MCF 10A (cell line): ENCODE measurements around the gene ST14. TPM values are rescaled to one million over a fixed set of nuclear protein-coding genes. Genes with fewer than 3 reads are reported as not detected.

ENCODE experiments used
- BruUV-seq: library from RNA; stranded (reverse); fragments of 400-500 nt; replicated peaks from 2 replicates; lab custom pipeline; 2021; lab: Mats Ljungman, UMichigan
- CTCF ChIA-PET: fragments of 300-600 bp; sonication (Branson Sonifier 250); formaldehyde crosslinking; extraction: SDS; loops from one replicate; lab custom pipeline; 2021; ENCODE audit warnings: antibody characterized with exemption, inconsistent platforms; lab: Yijun Ruan, JAX
- POLR2A ChIA-PET: fragments of 300-600, 350-650 bp; sonication (Branson Sonifier 250); formaldehyde crosslinking; extraction: SDS; loops from one replicate; lab custom pipeline; 2020; ENCODE audit warnings: antibody characterized with exemption, inconsistent platforms; lab: Yijun Ruan, JAX
- DNase-seq: peaks from one replicate; pipeline ENCODE4 v3.0.0-alpha.2; 2018; ENCODE audit not compliant: unreplicated experiment
- H3K27ac Mint-ChIP-seq: one replicate; pipeline ENCODE4 v1.8.0; 2022; ENCODE audit warnings: mild to moderate bottlenecking, low read depth, mixed read lengths; ENCODE audit not compliant: unreplicated experiment
- H3K27me3 Mint-ChIP-seq: one replicate; pipeline ENCODE4 v1.8.0; 2022; ENCODE audit warnings: mixed read lengths; ENCODE audit not compliant: insufficient read depth, unreplicated experiment
- H3K36me3 Mint-ChIP-seq: one replicate; pipeline ENCODE4 v1.8.0; 2022; ENCODE audit warnings: mild to moderate bottlenecking, moderate library complexity, mixed read lengths; ENCODE audit not compliant: insufficient read depth, unreplicated experiment
- H3K4me1 Mint-ChIP-seq: one replicate; pipeline ENCODE4 v1.8.0; 2022; ENCODE audit warnings: mixed read lengths; ENCODE audit not compliant: insufficient read depth, unreplicated experiment
- H3K4me3 Mint-ChIP-seq: one replicate; pipeline ENCODE4 v1.8.0; 2022; ENCODE audit warnings: mild to moderate bottlenecking, moderate library complexity, mixed read lengths; ENCODE audit not compliant: unreplicated experiment
- H3K9me3 Mint-ChIP-seq: one replicate; pipeline ENCODE4 v1.8.0; 2022; ENCODE audit warnings: mixed read lengths; ENCODE audit not compliant: unreplicated experiment
- intact Hi-C: fragments of 100-400 bp; cut with micrococcal nuclease; formaldehyde crosslinking; loops from 2 replicates; pipeline ENCODE4 v1.14.1; 2022
- total RNA-seq: library from RNA; stranded (reverse); gene quantifications from 2 replicates; pipeline ENCODE4 v1.2.3, GENCODE V29; 2022
- TF ChIP-seq, protein P1 (sequence below): fragments of 200-600 bp; IDR thresholded peaks from one replicate; pipeline ENCODE4 v1.8.0; 2022; ENCODE audit warnings: antibody characterized with exemption, mild to moderate bottlenecking; ENCODE audit not compliant: unreplicated experiment

ST14 gene
- total RNA-seq, 1 experiment from 2014 or later = 27.2 TPM

DNA sequence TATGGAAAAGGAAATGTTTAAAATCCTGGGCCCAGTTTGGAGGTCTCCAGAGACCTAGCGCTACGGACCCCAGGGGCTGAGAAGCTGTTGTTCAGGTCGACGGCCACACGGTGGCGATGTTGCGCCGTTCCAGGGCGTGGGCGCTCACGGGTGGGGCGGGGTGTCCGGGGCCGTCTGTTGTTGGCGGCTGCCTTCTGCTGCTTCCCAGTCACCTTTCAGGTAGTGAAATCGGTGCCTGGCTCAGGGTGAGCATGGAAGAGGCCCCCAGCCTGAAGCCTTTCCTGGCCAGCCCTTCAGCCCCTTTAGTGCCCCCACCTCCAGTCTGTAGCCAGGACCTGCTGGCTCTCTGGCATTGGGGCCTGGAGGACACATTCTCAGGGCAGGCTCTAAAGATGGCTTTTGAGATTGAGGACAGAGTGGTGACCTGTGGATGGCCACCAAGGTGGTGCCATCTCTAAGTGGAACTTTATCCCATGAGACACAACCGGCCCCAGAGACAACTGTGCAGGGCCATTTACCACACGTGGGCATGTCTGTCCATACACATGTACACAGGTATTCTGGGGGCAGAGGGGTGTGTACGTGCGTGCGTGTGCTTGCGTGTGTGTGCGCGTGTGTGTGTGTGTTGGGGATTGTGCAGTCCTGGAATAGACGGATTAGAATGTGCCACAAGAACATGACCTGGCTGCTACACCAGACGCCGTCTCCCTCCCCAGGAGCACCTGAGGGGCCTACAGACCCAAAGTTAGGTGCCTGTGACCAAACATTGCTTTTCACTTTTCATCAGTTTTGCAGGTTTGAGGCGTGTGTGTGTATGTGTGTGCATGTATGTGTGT lies 53.8 kb downstream of the ST14 start:
- BruUV-seq = no TSS peak
- H3K36me3 Mint-ChIP-seq = peaks cover 5% of the 10 kb centered on the region
- TF ChIP-seq, protein P1, sequence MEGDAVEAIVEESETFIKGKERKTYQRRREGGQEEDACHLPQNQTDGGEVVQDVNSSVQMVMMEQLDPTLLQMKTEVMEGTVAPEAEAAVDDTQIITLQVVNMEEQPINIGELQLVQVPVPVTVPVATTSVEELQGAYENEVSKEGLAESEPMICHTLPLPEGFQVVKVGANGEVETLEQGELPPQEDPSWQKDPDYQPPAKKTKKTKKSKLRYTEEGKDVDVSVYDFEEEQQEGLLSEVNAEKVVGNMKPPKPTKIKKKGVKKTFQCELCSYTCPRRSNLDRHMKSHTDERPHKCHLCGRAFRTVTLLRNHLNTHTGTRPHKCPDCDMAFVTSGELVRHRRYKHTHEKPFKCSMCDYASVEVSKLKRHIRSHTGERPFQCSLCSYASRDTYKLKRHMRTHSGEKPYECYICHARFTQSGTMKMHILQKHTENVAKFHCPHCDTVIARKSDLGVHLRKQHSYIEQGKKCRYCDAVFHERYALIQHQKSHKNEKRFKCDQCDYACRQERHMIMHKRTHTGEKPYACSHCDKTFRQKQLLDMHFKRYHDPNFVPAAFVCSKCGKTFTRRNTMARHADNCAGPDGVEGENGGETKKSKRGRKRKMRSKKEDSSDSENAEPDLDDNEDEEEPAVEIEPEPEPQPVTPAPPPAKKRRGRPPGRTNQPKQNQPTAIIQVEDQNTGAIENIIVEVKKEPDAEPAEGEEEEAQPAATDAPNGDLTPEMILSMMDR = peak; percentile 96
- intact Hi-C loops = loop anchor here (1.0 to 2.0 kb wide), 3 partner anchors 218 to 649 kb away; no protein-coding TSS in a partner anchor
- no peaks in the 10 kb centered on the region for H3K9me3 Mint-ChIP-seq
- peak; percentile 55 for DNase-seq
- no peaks in the 10 kb centered on the region for H3K4me1 Mint-ChIP-seq
- no peak overlapping the region for H3K27ac Mint-ChIP-seq
- POLR2A ChIA-PET = interaction anchor here (0.9 kb wide), 1 partner anchor 51 kb away, joined by 3 read pairs; no protein-coding TSS in a partner anchor
- CTCF ChIA-PET = interaction anchor here (0.6 to 1.6 kb wide), 36 partner anchors 8 to 681 kb away, joined by 3 to 33 read pairs (median 4); no protein-coding TSS in a partner anchor
- no peaks in the 10 kb centered on the region for H3K27me3 Mint-ChIP-seq
- no peak overlapping the region for H3K4me3 Mint-ChIP-seq

DNA sequence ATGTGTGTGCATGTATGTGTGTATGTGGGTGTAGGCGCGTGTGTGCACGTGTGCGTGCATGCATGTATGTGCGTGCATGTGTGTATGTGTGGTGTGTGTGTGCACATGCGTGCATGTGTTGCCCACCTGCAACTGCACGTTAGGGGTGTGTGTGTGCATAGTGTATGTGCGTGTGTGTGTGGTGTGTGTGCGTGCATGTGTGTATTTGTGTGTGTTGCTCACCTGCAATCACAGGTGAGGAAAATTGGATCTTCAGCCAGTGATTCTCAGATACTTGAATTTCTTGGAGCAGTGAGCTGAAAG lies 54.3 kb downstream of the ST14 start:
- ChIA-PET POLR2A (no interaction called here), CTCF (interaction anchor here (0.6 kb wide), 1 partner anchor 21 kb away, joined by 3 read pairs; no protein-coding TSS in a partner anchor)
- H3K36me3 Mint-ChIP-seq = peaks cover 4% of the 10 kb centered on the region
- no peak overlapping the region for H3K4me3 Mint-ChIP-seq
- H3K9me3 Mint-ChIP-seq = no peaks in the 10 kb centered on the region
- intact Hi-C loops = loop anchor here (1.0 to 2.0 kb wide), 3 partner anchors 217 to 649 kb away; no protein-coding TSS in a partner anchor
- H3K4me1 Mint-ChIP-seq = no peaks in the 10 kb centered on the region
- H3K27ac Mint-ChIP-seq = no peak overlapping the region
- TF ChIP-seq, protein P1 = no peak
- no peaks in the 10 kb centered on the region for H3K27me3 Mint-ChIP-seq
- BruUV-seq = no TSS peak
- no peak for DNase-seq

DNA sequence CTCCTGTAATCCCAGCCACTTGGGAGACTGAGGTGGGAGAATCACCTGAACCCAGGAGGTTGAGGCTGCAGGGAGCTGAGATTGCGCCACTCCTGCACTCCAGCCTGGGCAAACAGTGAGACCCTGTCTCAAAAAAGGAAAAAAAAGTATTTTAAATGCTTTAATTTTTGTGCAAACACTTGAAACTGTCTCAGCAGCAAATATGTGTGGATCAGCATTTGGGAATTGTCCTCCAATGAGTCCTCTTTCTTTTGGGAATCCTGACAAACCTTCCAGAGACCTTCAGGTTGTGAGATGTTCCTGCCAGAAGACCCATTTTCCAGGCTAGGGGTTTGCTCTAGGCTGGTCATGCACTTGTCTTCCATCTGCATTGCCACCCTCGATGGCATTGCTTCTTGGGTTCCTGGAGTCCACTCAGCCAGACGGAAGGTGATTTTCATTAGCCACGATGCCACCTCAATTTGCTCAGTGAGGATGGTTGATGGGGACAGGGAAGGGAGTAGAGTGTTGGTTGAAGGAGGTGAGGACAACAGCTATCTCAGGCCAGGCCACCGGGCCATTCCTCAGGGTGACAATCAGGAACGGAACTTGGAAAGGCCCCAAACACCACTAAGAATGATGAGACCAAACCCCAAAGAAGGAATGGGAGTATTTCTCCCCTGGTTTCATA lies 55.4 kb downstream of the ST14 start:
- TF ChIP-seq, protein P1 = no peak
- H3K27me3 Mint-ChIP-seq = no peaks in the 10 kb centered on the region
- ChIA-PET CTCF (no interaction called here), POLR2A (no interaction called here)
- no peaks in the 10 kb centered on the region for H3K9me3 Mint-ChIP-seq
- BruUV-seq = no TSS peak
- H3K27ac Mint-ChIP-seq = no peak overlapping the region
- no peak for DNase-seq
- intact Hi-C loops = no loop called here
- H3K4me1 Mint-ChIP-seq = no peaks in the 10 kb centered on the region
- no peaks in the 10 kb centered on the region for H3K36me3 Mint-ChIP-seq
- no peak overlapping the region for H3K4me3 Mint-ChIP-seq
